ENCODE data around the gene C1QTNF2.
A peak's percentile ranks its signal among the peaks of the same experiment; 100 is the strongest.

Gene C1QTNF2

GRCh38 chr5:160375166-160375565 is 4.7 kb upstream of the C1QTNF2 start:
- no peak for DNase-seq

- DNase-seq: no peak
Measured at GRCh38 chr5:160371294-160371693, 868 bp upstream of the C1QTNF2 start.

GRCh38 chr5:160370713-160371034 is 248 bp upstream of the C1QTNF2 start:
- DNase-seq: no peak

GRCh38 chr5:160367885-160368284 is 2.5 kb downstream of the C1QTNF2 start:
- no peak for DNase-seq

GRCh38 chr5:160367261-160367660 is 3.2 kb downstream of the C1QTNF2 start:
- DNase-seq: no peak

GRCh38 chr5:160366230-160366629 is 4.2 kb downstream of the C1QTNF2 start:
- DNase-seq: no peak

- DNase-seq: no peak
Measured at GRCh38 chr5:160363660-160364395, 6.6 kb downstream of the C1QTNF2 start.

GRCh38 chr5:160363211-160363610 is 7.2 kb downstream of the C1QTNF2 start:
- no peak for DNase-seq

GRCh38 chr5:160361624-160362228 is 8.7 kb downstream of the C1QTNF2 start:
- DNase-seq: no peak

GRCh38 chr5:160360310-160360709 is 10.1 kb downstream of the C1QTNF2 start:
- DNase-seq: no peak

- DNase-seq: no peak
Measured at GRCh38 chr5:160359816-160360215, 10.6 kb downstream of the C1QTNF2 start.

- no peak for DNase-seq
Measured at GRCh38 chr5:160359242-160359641, 11.2 kb downstream of the C1QTNF2 start.

- DNase-seq: peak in 10 of 56 donors; percentile 3 to 22 (median 11)
Measured at GRCh38 chr5:160357861-160358411, 12.5 kb downstream of the C1QTNF2 start.

GRCh38 chr5:160357394-160357793 is 13.0 kb downstream of the C1QTNF2 start:
- no peak for DNase-seq

- no peak for DNase-seq
Measured at GRCh38 chr5:160356550-160357347, 13.7 kb downstream of the C1QTNF2 start.

GRCh38 chr5:160354666-160355065 is 15.8 kb downstream of the C1QTNF2 start:
- DNase-seq: no peak

GRCh38 chr5:160353379-160353778 is 17.0 kb downstream of the C1QTNF2 start:
- peak in 35 of 56 donors; percentile 4 to 84 (median 32) for DNase-seq

GRCh38 chr5:160352308-160352707 is 18.1 kb downstream of the C1QTNF2 start:
- no peak for DNase-seq

GRCh38 chr5:160349935-160350303 is 20.5 kb downstream of the C1QTNF2 start:
- DNase-seq: no peak

GRCh38 chr5:160349249-160349934 is 21.0 kb downstream of the C1QTNF2 start:
- DNase-seq: no peak

- no peak for DNase-seq
Measured at GRCh38 chr5:160348080-160348479, 22.3 kb downstream of the C1QTNF2 start.

- DNase-seq: no peak
Measured at GRCh38 chr5:160347448-160347847, 23.0 kb downstream of the C1QTNF2 start.

Data from amygdala (tissue), 56 donors.